AG04450 (cell line): ENCODE results near the gene CTAGE9. TPM values are rescaled to one million over a fixed set of nuclear protein-coding genes. Genes with fewer than 3 reads are reported as not detected.

Source experiments
- CTCF ChIA-PET: fragments of 300-600, 350-600 bp; formaldehyde crosslinking; extraction: SDS; loops from one replicate; lab custom pipeline; 2022; ENCODE audit warnings: antibody characterized with exemption, inconsistent platforms; lab: Charles Lee
- POLR2A ChIA-PET: fragments of 350-600 bp; formaldehyde crosslinking; extraction: SDS; loops from one replicate; lab custom pipeline; 2021; ENCODE audit warnings: antibody characterized with exemption, inconsistent platforms; lab: Yijun Ruan, JAX
- DNase-seq: peaks from one replicate; pipeline ENCODE4 v3.0.0-alpha.2; 2011; ENCODE audit warnings: low read depth, low spot score
- H3K27ac ChIP-seq: one replicate; pipeline ENCODE4 v1.5.1; 2012; ENCODE audit warnings: low read depth, low read length, control low read depth
- H3K27me3 ChIP-seq: one replicate; pipeline ENCODE4 v1.6.0; 2012; ENCODE audit warnings: low read length; ENCODE audit not compliant: control insufficient read depth, insufficient read depth
- H3K4me3 ChIP-seq: 2 replicates; pipeline ENCODE4 v1.5.1; 2011; ENCODE audit warnings: mild to moderate bottlenecking, low read depth, low read length, control low read depth
- H3K9me3 ChIP-seq: 2 replicates; pipeline ENCODE4 v1.5.1; 2012; ENCODE audit warnings: low read length; ENCODE audit not compliant: control insufficient read depth, insufficient read depth
- CTCF ChIP-seq: IDR thresholded peaks from 2 replicates; pipeline ENCODE4 v1.5.1; 2011; ENCODE audit warnings: low read depth, low read length, control low read depth, inconsistent platforms
- polyA plus RNA-seq: library from polyadenylated mRNA; depleted of rRNA; stranded (reverse); fragments of >200 nt; gene quantifications from 2 replicates; pipeline ENCODE4 v1.2.3, GENCODE V29; 2011

Gene CTAGE9
- polyA plus RNA-seq, 1 experiment: not detected

- Histone ChIP-seq H3K9me3 (no peaks in the 10 kb centered on the region), H3K27me3 (peaks cover 6% of the 10 kb centered on the region), H3K4me3 (no peak overlapping the region), H3K27ac (no peak overlapping the region)
- no peak for DNase-seq
- TF ChIP-seq CTCF: no peak
- ChIA-PET POLR2A (no interaction called here), CTCF (no interaction called here)
Observed at GRCh38 chr6:131681585-131681984, 29.2 kb downstream of the CTAGE9 start.

GRCh38 chr6:131680868-131681267, 29.9 kb downstream of the CTAGE9 start:
- no peak for TF ChIP-seq CTCF
- no peaks in the 10 kb centered on the region for H3K9me3 ChIP-seq
- no peak for DNase-seq
- ChIA-PET POLR2A (no interaction called here), CTCF (interaction anchor here (2.0 kb wide), 1 partner anchor 14 kb away, joined by 6 read pairs; no protein-coding TSS in a partner anchor)
- no peak overlapping the region for H3K27ac ChIP-seq
- peaks cover 6% of the 10 kb centered on the region for H3K27me3 ChIP-seq
- no peak overlapping the region for H3K4me3 ChIP-seq

GRCh38 chr6:131678442-131678841, 32.4 kb downstream of the CTAGE9 start:
- no peak overlapping the region for H3K27ac ChIP-seq
- no peak for DNase-seq
- no peaks in the 10 kb centered on the region for H3K9me3 ChIP-seq
- ChIA-PET POLR2A (no interaction called here), CTCF (no interaction called here)
- peaks cover 6% of the 10 kb centered on the region for H3K27me3 ChIP-seq
- no peak overlapping the region for H3K4me3 ChIP-seq
- TF ChIP-seq CTCF: no peak

GRCh38 chr6:131673184-131673583, 37.6 kb downstream of the CTAGE9 start:
- no peaks in the 10 kb centered on the region for H3K27me3 ChIP-seq

GRCh38 chr6:131669891-131670290, 40.9 kb downstream of the CTAGE9 start:
- Histone ChIP-seq H3K4me3 (no peak overlapping the region), H3K27ac (no peak overlapping the region), H3K9me3 (no peaks in the 10 kb centered on the region), H3K27me3 (no peaks in the 10 kb centered on the region)
- TF ChIP-seq CTCF: no peak
- ChIA-PET CTCF (interaction anchor here (0.7 to 1.8 kb wide), 3 partner anchors 25 to 610 kb away, joined by 3 to 18 read pairs (median 3); no protein-coding TSS in a partner anchor), POLR2A (no interaction called here)
- no peak for DNase-seq

More at GRCh38 chr6:131673184-131673583, 37.6 kb downstream of the CTAGE9 start:
- CTCF ChIA-PET: no interaction called here
- no peak overlapping the region for H3K27ac ChIP-seq
- TF ChIP-seq CTCF: no peak
- POLR2A ChIA-PET: no interaction called here
- no peaks in the 10 kb centered on the region for H3K9me3 ChIP-seq
- H3K4me3 ChIP-seq: no peak overlapping the region
- no peak for DNase-seq
